Mesothelial cell of epicardium (in vitro differentiated cells): ENCODE results near the gene C17orf114.

Source experiments
- DNase-seq, 2 experiments: peaks; one replicate each; pipeline ENCODE4 v3.0.0; 2021; ENCODE audit warnings: low spot score in 2 of 2; ENCODE audit not compliant: unreplicated experiment in 2 of 2
- H3K27ac Mint-ChIP-seq: 2 replicates; pipeline ENCODE4 v1.8.0; 2021; ENCODE audit warnings: mixed read lengths
- H3K27me3 Mint-ChIP-seq: 2 replicates; pipeline ENCODE4 v1.8.0; 2021; ENCODE audit warnings: low read depth, mixed read lengths
- H3K36me3 Mint-ChIP-seq: 2 replicates; pipeline ENCODE4 v1.8.0; 2021; ENCODE audit warnings: mixed read lengths
- H3K4me1 Mint-ChIP-seq: 2 replicates; pipeline ENCODE4 v1.8.0; 2021; ENCODE audit warnings: mixed read lengths
- H3K4me3 Mint-ChIP-seq: 2 replicates; pipeline ENCODE4 v1.8.0; 2021; ENCODE audit warnings: mild to moderate bottlenecking, moderate library complexity, mixed read lengths
- H3K9me3 Mint-ChIP-seq: 2 replicates; pipeline ENCODE4 v1.8.0; 2021; ENCODE audit warnings: mixed read lengths
- CTCF ChIP-seq: fragments of 200-600 bp; sonication (generic); IDR thresholded peaks from one replicate; pipeline ENCODE4 v1.5.0; 2021; ENCODE audit warnings: antibody characterized with exemption; ENCODE audit not compliant: unreplicated experiment

Gene C17orf114

GRCh38 chr17:4769628-4770027, 32.5 kb downstream of the C17orf114 start:
- Mint-ChIP-seq H3K36me3 (no peaks in the 10 kb centered on the region), H3K27ac (no peak overlapping the region), H3K9me3 (no peaks in the 10 kb centered on the region)

DNA sequence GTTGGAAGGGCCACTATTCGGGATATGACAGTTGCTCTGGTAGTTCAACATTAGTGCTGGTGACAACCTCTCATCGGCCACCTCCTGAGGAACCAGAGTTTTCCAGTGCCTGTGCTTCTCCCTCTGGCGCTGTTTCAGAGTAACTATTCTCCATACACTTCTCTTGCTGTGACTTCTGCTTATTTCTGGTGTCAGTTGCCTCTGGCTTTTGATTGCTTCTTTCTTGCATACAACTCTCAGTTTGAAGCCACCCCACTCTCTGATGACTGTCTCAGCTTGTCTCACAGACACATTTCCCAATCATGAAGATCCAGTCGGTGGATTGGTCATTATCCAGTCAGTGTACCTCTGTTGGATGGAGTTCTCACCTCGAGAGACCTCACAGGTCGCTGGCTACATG, 33.8 kb downstream of the C17orf114 start:
- TF ChIP-seq CTCF, result no peak
- Mint-ChIP-seq H3K4me3 (no peak overlapping the region), H3K27ac (no peak overlapping the region), H3K4me1 (no peaks in the 10 kb centered on the region), H3K9me3 (no peaks in the 10 kb centered on the region), H3K36me3 (no peaks in the 10 kb centered on the region), H3K27me3 (peaks cover 31% of the 10 kb centered on the region)
- DNase-seq, result no peak

More at GRCh38 chr17:4769628-4770027, 32.5 kb downstream of the C17orf114 start:
- no peak overlapping the region for H3K4me3 Mint-ChIP-seq
- peaks cover 36% of the 10 kb centered on the region for H3K27me3 Mint-ChIP-seq
- DNase-seq, result no peak
- TF ChIP-seq CTCF, result no peak
- no peaks in the 10 kb centered on the region for H3K4me1 Mint-ChIP-seq

GRCh38 chr17:4766723-4767122, 35.4 kb downstream of the C17orf114 start:
- Mint-ChIP-seq H3K4me1 (no peaks in the 10 kb centered on the region), H3K27me3 (peaks cover 19% of the 10 kb centered on the region), H3K27ac (no peak overlapping the region), H3K36me3 (no peaks in the 10 kb centered on the region), H3K9me3 (no peaks in the 10 kb centered on the region), H3K4me3 (no peak overlapping the region)
- TF ChIP-seq CTCF, result no peak
- DNase-seq, result no peak

DNA sequence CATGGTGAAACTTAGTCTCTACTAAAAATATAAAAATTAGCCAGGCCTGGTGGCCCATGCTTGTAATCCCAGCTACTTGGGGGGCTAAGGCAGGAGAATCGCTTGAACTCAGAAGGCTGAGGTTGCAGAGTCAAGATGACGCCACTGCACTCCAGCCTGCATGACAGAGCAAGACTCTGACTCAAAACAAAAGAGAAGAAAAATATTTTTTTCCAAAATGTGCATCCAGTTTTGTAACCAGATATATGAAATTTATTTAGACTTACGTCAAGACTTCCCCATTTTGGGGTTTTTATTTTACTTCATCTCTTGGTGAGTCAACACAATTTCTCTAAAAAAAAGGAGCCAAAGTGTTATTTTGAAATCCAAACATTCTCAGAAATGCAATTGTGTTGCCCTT, 35.9 kb downstream of the C17orf114 start:
- no peaks in the 10 kb centered on the region for H3K9me3 Mint-ChIP-seq
- H3K4me1 Mint-ChIP-seq, result no peaks in the 10 kb centered on the region
- no peak overlapping the region for H3K4me3 Mint-ChIP-seq
- no peaks in the 10 kb centered on the region for H3K36me3 Mint-ChIP-seq
- no peak overlapping the region for H3K27ac Mint-ChIP-seq
- no peak for DNase-seq
- TF ChIP-seq CTCF, result no peak
- H3K27me3 Mint-ChIP-seq, result peaks cover 15% of the 10 kb centered on the region

DNA sequence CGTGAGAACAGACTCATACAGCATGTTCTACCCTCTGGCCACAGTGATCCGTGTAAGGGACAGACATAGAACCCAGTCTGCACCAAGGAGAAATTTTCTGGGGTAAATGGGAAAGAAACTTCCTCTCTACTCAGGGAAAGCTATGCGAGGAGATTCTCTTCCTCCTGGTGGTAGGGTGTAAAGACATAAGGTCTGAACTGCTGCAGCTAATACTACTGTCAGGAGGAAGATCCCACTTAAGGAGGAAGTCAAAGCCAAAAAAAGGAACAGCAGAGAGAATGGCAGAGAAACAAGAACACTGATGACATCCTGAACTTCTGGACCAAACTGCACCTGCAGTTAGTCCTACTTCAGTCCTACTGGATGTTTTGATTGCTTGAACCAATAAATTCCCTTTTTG, 37.5 kb downstream of the C17orf114 start:
- Mint-ChIP-seq H3K27ac (no peak overlapping the region), H3K4me3 (no peak overlapping the region), H3K27me3 (peaks cover 19% of the 10 kb centered on the region), H3K9me3 (no peaks in the 10 kb centered on the region), H3K4me1 (no peaks in the 10 kb centered on the region), H3K36me3 (no peaks in the 10 kb centered on the region)
- no peak for DNase-seq
- no peak for TF ChIP-seq CTCF

DNA sequence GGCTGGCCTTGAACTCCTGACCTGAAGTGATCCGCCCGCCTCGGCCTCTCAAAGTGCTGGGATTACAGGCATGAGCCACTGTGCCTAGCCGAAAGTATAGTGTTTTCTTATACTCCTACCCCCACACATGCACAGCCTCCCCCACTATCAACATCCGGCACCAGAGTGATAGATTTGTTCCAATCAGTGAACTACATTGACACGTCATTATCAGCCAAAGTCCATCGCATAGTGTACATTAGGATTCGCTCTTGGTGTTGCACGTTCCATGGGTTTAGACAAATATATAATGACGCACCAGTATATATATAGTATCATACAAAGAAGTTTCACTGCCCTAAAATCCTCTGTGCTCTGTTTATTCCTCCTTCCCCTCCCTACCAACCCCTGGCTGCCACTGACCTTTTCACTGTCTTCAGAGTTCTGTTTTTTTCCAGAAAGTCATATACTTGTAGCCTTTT, 42.3 kb downstream of the C17orf114 start:
- peaks cover 34% of the 10 kb centered on the region for H3K27me3 Mint-ChIP-seq
- no peak overlapping the region for H3K27ac Mint-ChIP-seq
- no peak overlapping the region for H3K4me3 Mint-ChIP-seq
- no peaks in the 10 kb centered on the region for H3K4me1 Mint-ChIP-seq
- no peak for TF ChIP-seq CTCF
- no peaks in the 10 kb centered on the region for H3K36me3 Mint-ChIP-seq
- H3K9me3 Mint-ChIP-seq, result no peaks in the 10 kb centered on the region
- no peak for DNase-seq
